CD14-positive monocyte (primary cell): ENCODE data around the gene HID1. TPM values are rescaled to one million over a fixed set of nuclear protein-coding genes. Genes with fewer than 3 reads are reported as not detected.
A peak's percentile ranks its signal among the peaks of the same experiment; 100 is the strongest.

Source experiments
- DNase-seq, 3 donors: peaks; one replicate each; pipeline ENCODE4 v3.0.0-alpha.2; 2011 to 2022
- H2AFZ ChIP-seq: 2 replicates; pipeline ENCODE4 v1.6.0; 2012; ENCODE audit warnings: mild to moderate bottlenecking, low read depth, low read length, inconsistent platforms; ENCODE audit not compliant: insufficient read depth, poor library complexity, severe bottlenecking
- H3K27ac ChIP-seq, 2 donors: 1 replicate in 1 of 2; 2 replicates in 1 of 2; pipeline ENCODE4 v1.5.1; 2012 to 2013; ENCODE audit warnings: low read length in 2 of 2, control low read depth in 1 of 2, inconsistent platforms in 1 of 2, low read depth in 1 of 2, mild to moderate bottlenecking in 1 of 2
- H3K27me3 ChIP-seq, 2 donors: one replicate each; pipeline versions ENCODE4 v1.6.0 to v1.6.1; 2011 to 2013; ENCODE audit warnings: low read length in 2 of 2; ENCODE audit not compliant: control insufficient read depth in 2 of 2, insufficient read depth in 2 of 2
- H3K36me3 ChIP-seq, 2 donors: replicated peaks in 1 of 2; 1 replicate in 1 of 2; 2 replicates in 1 of 2; pipeline versions ENCODE4 v1.5.1 to v1.6.1; 2012 to 2013; ENCODE audit warnings: low read length in 2 of 2, control low read depth in 1 of 2, inconsistent platforms in 1 of 2, mild to moderate bottlenecking in 1 of 2; ENCODE audit not compliant: insufficient read depth in 2 of 2, control insufficient read depth in 1 of 2
- H3K4me1 ChIP-seq, 2 donors: 1 replicate in 1 of 2; 2 replicates in 1 of 2; pipeline versions ENCODE4 v1.5.1 to v1.6.1; 2012 to 2013; ENCODE audit warnings: low read length in 2 of 2, control low read depth in 1 of 2, inconsistent platforms in 1 of 2, mild to moderate bottlenecking in 1 of 2, moderate library complexity in 1 of 2; ENCODE audit not compliant: insufficient read depth in 2 of 2, control insufficient read depth in 1 of 2
- H3K4me2 ChIP-seq: replicated peaks from 2 replicates; pipeline ENCODE3; 2012; ENCODE audit warnings: low read length, moderate library complexity, mild to moderate bottlenecking; ENCODE audit not compliant: poor library complexity, severe bottlenecking; ENCODE audit errors: extremely low read depth
- H3K4me3 ChIP-seq, 3 experiments: fragments of 200-600 bp in 1 of 3; sonication (generic) in 1 of 3; replicated peaks in 1 of 3; 1 replicate in 2 of 3; 2 replicates in 1 of 3; pipeline ENCODE4 v1.5.1; 2011 to 2013; ENCODE audit warnings: low read length in 3 of 3, mild to moderate bottlenecking in 3 of 3, control low read depth in 2 of 3, low read depth in 2 of 3, inconsistent platforms in 1 of 3, moderate library complexity in 1 of 3
- H3K79me2 ChIP-seq: 2 replicates; pipeline ENCODE4 v1.6.0; 2012; ENCODE audit warnings: mild to moderate bottlenecking, control low read depth, inconsistent platforms, low read length, moderate library complexity; ENCODE audit not compliant: insufficient read depth
- H3K9ac ChIP-seq: 2 replicates; pipeline ENCODE4 v1.6.0; 2017; ENCODE audit warnings: low read length, mild to moderate bottlenecking; ENCODE audit not compliant: insufficient read depth, poor library complexity, severe bottlenecking
- H3K9me3 ChIP-seq, 2 donors: replicated peaks in 1 of 2; 1 replicate in 1 of 2; 2 replicates in 1 of 2; pipeline versions ENCODE4 v1.5.1 to v1.6.1; 2012 to 2013; ENCODE audit warnings: low read length in 2 of 2, control low read depth in 1 of 2; ENCODE audit not compliant: control insufficient read depth in 1 of 2, insufficient read depth in 1 of 2
- H4K20me1 ChIP-seq: 2 replicates; pipeline ENCODE4 v1.6.0; 2012; ENCODE audit warnings: mild to moderate bottlenecking, low read length, control low read depth, moderate library complexity; ENCODE audit not compliant: insufficient read depth
- H3K27ac Mint-ChIP-seq, 7 donors: one replicate each; pipeline ENCODE4 v1.8.0; 2020; ENCODE audit warnings: mild to moderate bottlenecking in 7 of 7, mixed read lengths in 7 of 7, moderate library complexity in 6 of 7, inconsistent platforms in 2 of 7
- H3K27me3 Mint-ChIP-seq, 3 donors: one replicate each; pipeline ENCODE4 v1.8.0; 2021 to 2022; ENCODE audit warnings: low read depth in 3 of 3, mild to moderate bottlenecking in 3 of 3, mixed read lengths in 3 of 3, moderate library complexity in 3 of 3, inconsistent platforms in 1 of 3
- H3K36me3 Mint-ChIP-seq, 2 donors: one replicate each; pipeline ENCODE4 v1.8.0; 2020; ENCODE audit warnings: mixed read lengths in 2 of 2, inconsistent platforms in 1 of 2, mild to moderate bottlenecking in 1 of 2
- H3K4me1 Mint-ChIP-seq: one replicate; pipeline ENCODE4 v1.8.0; 2020; ENCODE audit warnings: mild to moderate bottlenecking, mixed read lengths
- H3K4me3 Mint-ChIP-seq, 2 donors: one replicate each; pipeline ENCODE4 v1.8.0; 2020; ENCODE audit warnings: mild to moderate bottlenecking in 2 of 2, mixed read lengths in 2 of 2, moderate library complexity in 1 of 2
- H3K9me3 Mint-ChIP-seq, 7 donors: one replicate each; pipeline ENCODE4 v1.8.0; 2020 to 2022; ENCODE audit warnings: mixed read lengths in 7 of 7, mild to moderate bottlenecking in 6 of 7, moderate library complexity in 6 of 7, inconsistent platforms in 2 of 7
- CTCF ChIP-seq: fragments of 200-600 bp; IDR thresholded peaks from one replicate; pipeline ENCODE4 v1.8.0; 2022; ENCODE audit warnings: antibody characterized with exemption, mild to moderate bottlenecking
- WGBS: methylation state at CpG from one replicate; pipeline ENCODE4 v1.1.5; 2013; ENCODE audit warnings: missing lambda C conversion rate; ENCODE audit not compliant: insufficient coverage; 5-methylcytosine and 5-hydroxymethylcytosine counted together
- intact Hi-C, 2 donors: fragments of 100-400 bp; cut with micrococcal nuclease; formaldehyde crosslinking; loops; one replicate each; pipeline versions ENCODE4 v1.15.0 to v1.15.1; 2023
- polyA plus RNA-seq, 3 donors: library from polyadenylated mRNA; depleted of rRNA in 1 of 3; unstranded in 2 of 3; stranded (reverse) in 1 of 3; fragments of 300-500 nt in 2 of 3; fragments of >200 nt in 1 of 3; fragmentation: Illumina TruSeq in 2 of 3; gene quantifications; 1 replicate in 2 of 3; 2 replicates in 1 of 3; pipeline ENCODE4 v1.2.3, GENCODE V29; 2012 to 2021

The HID1 gene
- polyA plus RNA-seq, 3 donors = not detected

- Histone ChIP-seq H3K4me2 (no peak overlapping the region), H3K36me3 (no peaks in the 10 kb centered on the region), H2AFZ (no peak overlapping the region), H3K79me2 (no peaks in the 10 kb centered on the region), H3K4me1 (no peaks in the 10 kb centered on the region), H3K27me3 (peaks cover 39 to 61% of the 10 kb centered on the region in 2 donors), H3K27ac (no peak overlapping the region), H4K20me1 (no peaks in the 10 kb centered on the region), H3K9ac (no peak overlapping the region), H3K4me3 (no peak overlapping the region), H3K9me3 (peaks cover 0 to 15% of the 10 kb centered on the region in 2 donors)
- H3K27ac Mint-ChIP-seq = no peak overlapping the region
- H3K4me3 Mint-ChIP-seq = peak overlapping the region in 1 of 2 donors; percentile 71
- intact Hi-C loops = no loop called here
- DNase-seq = no peak
- H3K27me3 Mint-ChIP-seq = peaks cover 57 to 87% (median 74%) of the 10 kb centered on the region in 3 donors
- H3K4me1 Mint-ChIP-seq = no peaks in the 10 kb centered on the region
- H3K36me3 Mint-ChIP-seq = no peaks in the 10 kb centered on the region
- 86% methylated on average over 8 of the region's 8 CpGs for WGBS
- no peak for TF ChIP-seq CTCF
- peaks cover 0 to 9% (median 2%) of the 10 kb centered on the region in 7 donors for H3K9me3 Mint-ChIP-seq
Measured at GRCh38 chr17:74938194-74938950, 34.2 kb downstream of the HID1 start.

DNA sequence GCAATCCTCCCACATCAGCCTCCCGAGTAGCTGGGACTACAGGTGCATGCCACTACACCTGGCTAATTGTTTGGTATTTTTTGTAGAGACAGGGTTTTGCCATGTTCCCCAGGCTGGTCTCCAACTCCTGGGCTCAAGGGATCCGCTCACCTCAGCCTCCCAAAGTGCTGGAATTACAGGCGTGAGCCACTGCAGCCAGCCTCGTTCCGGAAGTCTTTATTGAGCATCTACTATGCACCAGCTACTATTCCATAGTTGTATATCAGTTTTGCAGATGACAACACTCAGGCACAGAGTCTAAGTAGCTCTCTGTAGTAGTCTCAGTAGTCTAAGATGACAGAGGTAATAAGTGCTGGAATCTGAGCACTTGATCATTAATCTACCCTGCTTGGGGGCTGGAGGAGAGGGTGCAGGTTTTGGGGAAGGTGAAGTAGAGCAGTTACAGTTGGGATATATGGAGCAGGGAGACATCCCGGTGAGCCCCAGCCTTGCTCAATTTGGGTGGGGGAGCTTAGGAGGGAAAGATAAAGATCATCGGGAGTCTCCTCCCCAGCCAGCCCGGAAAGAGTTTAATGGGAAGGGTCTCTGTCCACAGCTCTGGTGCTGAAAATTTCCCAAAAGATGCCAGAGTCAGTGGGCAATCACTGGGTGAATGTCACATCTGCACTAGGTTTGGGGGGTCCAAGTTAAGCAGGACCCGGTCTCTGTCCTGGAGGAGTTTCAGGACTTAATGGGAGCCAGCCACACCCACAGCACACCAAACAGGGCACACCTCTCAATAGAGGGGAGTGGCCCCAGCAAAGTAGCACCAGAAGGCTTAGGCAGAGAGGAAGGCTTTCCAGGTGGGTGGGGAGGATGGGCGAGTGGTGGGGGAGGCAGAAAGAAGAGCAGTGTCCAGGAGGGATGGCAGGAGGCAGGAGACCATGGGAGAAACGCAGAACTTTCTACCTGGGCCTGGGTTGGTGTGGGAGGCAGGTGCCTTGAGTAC, 35.2 kb downstream of the HID1 start:
- peak overlapping the region in 1 of 2 donors; percentile 78 for H3K4me3 Mint-ChIP-seq
- no peaks in the 10 kb centered on the region for H3K4me1 ChIP-seq
- peaks cover 42 to 71% of the 10 kb centered on the region in 2 donors for H3K27me3 ChIP-seq
- H3K9me3 ChIP-seq = peaks cover 0 to 15% of the 10 kb centered on the region in 2 donors
- no peaks in the 10 kb centered on the region for H3K4me1 Mint-ChIP-seq
- no peak for DNase-seq
- no peaks in the 10 kb centered on the region for H3K36me3 ChIP-seq
- no peak overlapping the region for H3K4me2 ChIP-seq
- no peak overlapping the region for H3K4me3 ChIP-seq
- H3K79me2 ChIP-seq = no peaks in the 10 kb centered on the region
- intact Hi-C loops = no loop called here
- WGBS = 29% methylated on average over 5 of the region's 11 CpGs
- no peak overlapping the region for H2AFZ ChIP-seq
- peaks cover 60 to 89% (median 83%) of the 10 kb centered on the region in 3 donors for H3K27me3 Mint-ChIP-seq
- H3K9me3 Mint-ChIP-seq = peaks cover 0 to 9% (median 2%) of the 10 kb centered on the region in 7 donors
- H3K27ac ChIP-seq = no peak overlapping the region
- H3K27ac Mint-ChIP-seq = no peak overlapping the region
- TF ChIP-seq CTCF = no peak
- H3K36me3 Mint-ChIP-seq = no peaks in the 10 kb centered on the region
- no peak overlapping the region for H3K9ac ChIP-seq
- H4K20me1 ChIP-seq = no peaks in the 10 kb centered on the region
